GM23338 (cell line): ENCODE results near the gene CACNG1. TPM values are rescaled to one million over a fixed set of nuclear protein-coding genes. Genes with fewer than 3 reads are reported as not detected.

Experiments
- ATAC-seq: fragments of 200-7000 bp; cut with Tn5 transposase; 3 replicates; pipeline ENCODE4 v1.9.1; 2020
- DNase-seq: peaks from one replicate; pipeline ENCODE4 v3.0.0-alpha.2; 2015; ENCODE audit warnings: low spot score
- H2AFZ ChIP-seq: fragments of 200-600 bp; sonication (generic); 2 replicates; pipeline ENCODE4 v1.8.0; 2016; ENCODE audit warnings: antibody characterized with exemption, mild to moderate bottlenecking, moderate library complexity
- H3F3A ChIP-seq: fragments of 200-600 bp; sonication (generic); replicated peaks from 2 replicates; pipeline ENCODE4 v1.8.0; 2017; ENCODE audit warnings: antibody characterized with exemption, mixed run types, low read depth
- H3K27ac ChIP-seq: fragments of 200-600 bp; sonication (generic); 2 replicates; pipeline ENCODE4 v1.6.1; 2016; ENCODE audit warnings: low read depth
- H3K27me3 ChIP-seq: fragments of 200-600 bp; sonication (generic); 2 replicates; pipeline ENCODE4 v1.8.0; 2016; ENCODE audit warnings: mild to moderate bottlenecking, mixed run types, moderate library complexity; ENCODE audit not compliant: insufficient read depth
- H3K36me3 ChIP-seq: fragments of 200-600 bp; sonication (generic); 2 replicates; pipeline ENCODE4 v1.8.0; 2016; ENCODE audit warnings: mild to moderate bottlenecking; ENCODE audit not compliant: insufficient read depth
- H3K4me1 ChIP-seq: fragments of 200-600 bp; sonication (generic); 2 replicates; pipeline ENCODE4 v1.8.0; 2016; ENCODE audit warnings: mild to moderate bottlenecking, moderate library complexity; ENCODE audit not compliant: insufficient read depth
- H3K4me2 ChIP-seq: fragments of 200-600 bp; sonication (generic); 2 replicates; pipeline ENCODE4 v1.7.1; 2017; ENCODE audit warnings: mixed run types
- H3K4me3 ChIP-seq: fragments of 200-600 bp; sonication (generic); 2 replicates; pipeline ENCODE4 v1.6.1; 2016; ENCODE audit warnings: mixed run types
- H3K79me2 ChIP-seq: fragments of 200-600 bp; sonication (generic); replicated peaks from 2 replicates; pipeline ENCODE4 v1.8.0; 2017; ENCODE audit warnings: mild to moderate bottlenecking; ENCODE audit not compliant: insufficient read depth
- H3K9me2 ChIP-seq: fragments of 200-600 bp; sonication (generic); 2 replicates; pipeline ENCODE4 v1.8.0; 2017; ENCODE audit not compliant: insufficient read depth
- H4K20me1 ChIP-seq: fragments of 200-600 bp; sonication (generic); replicated peaks from 2 replicates; pipeline ENCODE4 v1.8.0; 2017; ENCODE audit warnings: mild to moderate bottlenecking; ENCODE audit not compliant: insufficient read depth
- H3K27ac Mint-ChIP-seq: 2 replicates; pipeline ENCODE4 v1.8.0; 2020; ENCODE audit warnings: inconsistent platforms, mild to moderate bottlenecking, moderate library complexity, mixed read lengths
- H3K27me3 Mint-ChIP-seq: 3 replicates; pipeline ENCODE4 v1.8.0; 2022; ENCODE audit warnings: low read depth, mild to moderate bottlenecking, moderate library complexity, mixed read lengths, inconsistent platforms; ENCODE audit not compliant: insufficient read depth, poor library complexity
- H3K36me3 Mint-ChIP-seq: 3 replicates; pipeline ENCODE4 v1.8.0; 2021; ENCODE audit warnings: low read depth, mild to moderate bottlenecking, inconsistent platforms, moderate library complexity, mixed read lengths
- H3K4me1 Mint-ChIP-seq: 3 replicates; pipeline ENCODE4 v1.8.0; 2020; ENCODE audit warnings: mild to moderate bottlenecking, inconsistent platforms, mixed read lengths
- H3K4me3 Mint-ChIP-seq: 3 replicates; pipeline ENCODE4 v1.8.0; 2021; ENCODE audit warnings: moderate library complexity, mild to moderate bottlenecking, inconsistent platforms, mixed read lengths
- H3K9me3 Mint-ChIP-seq: 3 replicates; pipeline ENCODE4 v1.8.0; 2020; ENCODE audit warnings: moderate library complexity, mild to moderate bottlenecking, inconsistent platforms, mixed read lengths
- polyA plus RNA-seq: library from polyadenylated mRNA; unstranded; fragments of >200 nt; fragmentation: Nextera tagmentation; extraction: Ambion mirVana; gene quantifications from 2 replicates; pipeline ENCODE4 v1.2.1, GENCODE V29; 2016
- total RNA-seq: library from RNA; depleted of rRNA; stranded (reverse); fragments of >200 nt; shearing (Covaris generic); gene quantifications from 2 replicates; pipeline ENCODE4 v1.2.3, GENCODE V29; 2014
- TF ChIP-seq, protein P1 (sequence below): IDR thresholded peaks from one replicate; pipeline ENCODE4 v1.6.1; 2018; ENCODE audit warnings: antibody characterized with exemption; ENCODE audit not compliant: unreplicated experiment
- TF ChIP-seq, protein P2 (sequence below): IDR thresholded peaks from 2 replicates; pipeline ENCODE4 v1.6.1; 2016; ENCODE audit warnings: antibody characterized with exemption
- TF ChIP-seq, protein P3 (sequence below): fragments of 250-450 bp; sonication (Bioruptor Pico); IDR thresholded peaks from 2 replicates; pipeline ENCODE4 v1.5.0; 2020; ENCODE audit warnings: mild to moderate bottlenecking, moderate library complexity

The CACNG1 gene
- total and polyA plus RNA-seq, 2 experiments from 2014 or later: not detected

DNA sequence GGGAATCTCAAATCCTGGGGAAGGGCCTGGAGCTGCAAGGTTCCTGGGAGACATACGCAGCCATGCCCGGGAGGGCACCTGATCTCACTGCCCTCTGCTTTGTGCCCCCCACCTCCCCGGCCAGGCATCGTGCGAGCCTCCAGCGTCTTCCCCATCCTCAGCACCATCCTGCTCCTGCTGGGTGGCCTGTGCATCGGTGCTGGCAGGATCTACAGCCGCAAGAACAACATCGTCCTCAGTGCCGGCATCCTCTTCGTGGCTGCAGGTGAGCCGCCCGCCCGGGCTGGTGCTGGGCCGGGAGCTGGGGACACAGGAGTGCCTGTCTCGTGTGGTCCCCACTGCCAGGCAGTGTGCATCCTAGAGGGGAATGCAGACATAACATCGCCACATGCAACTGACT lies 19.6 kb upstream of the CACNG1 start:
- Histone ChIP-seq H3K27me3 (no peaks in the 10 kb centered on the region), H3K4me3 (no peak overlapping the region), H3K4me2 (no peak overlapping the region), H3K36me3 (no peaks in the 10 kb centered on the region), H3F3A (no peaks in the 10 kb centered on the region), H3K27ac (no peak overlapping the region), H3K79me2 (no peaks in the 10 kb centered on the region), H2AFZ (no peak overlapping the region), H3K9me2 (no peaks in the 10 kb centered on the region), H4K20me1 (no peaks in the 10 kb centered on the region), H3K4me1 (no peaks in the 10 kb centered on the region)
- Mint-ChIP-seq H3K4me3 (no peak overlapping the region), H3K27ac (no peak overlapping the region), H3K4me1 (no peaks in the 10 kb centered on the region), H3K36me3 (no peaks in the 10 kb centered on the region), H3K9me3 (no peaks in the 10 kb centered on the region), H3K27me3 (peaks cover 2% of the 10 kb centered on the region)
- ATAC-seq (no peak), DNase-seq (no peak)
- TF ChIP-seq, protein P1, sequence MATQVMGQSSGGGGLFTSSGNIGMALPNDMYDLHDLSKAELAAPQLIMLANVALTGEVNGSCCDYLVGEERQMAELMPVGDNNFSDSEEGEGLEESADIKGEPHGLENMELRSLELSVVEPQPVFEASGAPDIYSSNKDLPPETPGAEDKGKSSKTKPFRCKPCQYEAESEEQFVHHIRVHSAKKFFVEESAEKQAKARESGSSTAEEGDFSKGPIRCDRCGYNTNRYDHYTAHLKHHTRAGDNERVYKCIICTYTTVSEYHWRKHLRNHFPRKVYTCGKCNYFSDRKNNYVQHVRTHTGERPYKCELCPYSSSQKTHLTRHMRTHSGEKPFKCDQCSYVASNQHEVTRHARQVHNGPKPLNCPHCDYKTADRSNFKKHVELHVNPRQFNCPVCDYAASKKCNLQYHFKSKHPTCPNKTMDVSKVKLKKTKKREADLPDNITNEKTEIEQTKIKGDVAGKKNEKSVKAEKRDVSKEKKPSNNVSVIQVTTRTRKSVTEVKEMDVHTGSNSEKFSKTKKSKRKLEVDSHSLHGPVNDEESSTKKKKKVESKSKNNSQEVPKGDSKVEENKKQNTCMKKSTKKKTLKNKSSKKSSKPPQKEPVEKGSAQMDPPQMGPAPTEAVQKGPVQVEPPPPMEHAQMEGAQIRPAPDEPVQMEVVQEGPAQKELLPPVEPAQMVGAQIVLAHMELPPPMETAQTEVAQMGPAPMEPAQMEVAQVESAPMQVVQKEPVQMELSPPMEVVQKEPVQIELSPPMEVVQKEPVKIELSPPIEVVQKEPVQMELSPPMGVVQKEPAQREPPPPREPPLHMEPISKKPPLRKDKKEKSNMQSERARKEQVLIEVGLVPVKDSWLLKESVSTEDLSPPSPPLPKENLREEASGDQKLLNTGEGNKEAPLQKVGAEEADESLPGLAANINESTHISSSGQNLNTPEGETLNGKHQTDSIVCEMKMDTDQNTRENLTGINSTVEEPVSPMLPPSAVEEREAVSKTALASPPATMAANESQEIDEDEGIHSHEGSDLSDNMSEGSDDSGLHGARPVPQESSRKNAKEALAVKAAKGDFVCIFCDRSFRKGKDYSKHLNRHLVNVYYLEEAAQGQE: no peak
- TF ChIP-seq, protein P2, sequence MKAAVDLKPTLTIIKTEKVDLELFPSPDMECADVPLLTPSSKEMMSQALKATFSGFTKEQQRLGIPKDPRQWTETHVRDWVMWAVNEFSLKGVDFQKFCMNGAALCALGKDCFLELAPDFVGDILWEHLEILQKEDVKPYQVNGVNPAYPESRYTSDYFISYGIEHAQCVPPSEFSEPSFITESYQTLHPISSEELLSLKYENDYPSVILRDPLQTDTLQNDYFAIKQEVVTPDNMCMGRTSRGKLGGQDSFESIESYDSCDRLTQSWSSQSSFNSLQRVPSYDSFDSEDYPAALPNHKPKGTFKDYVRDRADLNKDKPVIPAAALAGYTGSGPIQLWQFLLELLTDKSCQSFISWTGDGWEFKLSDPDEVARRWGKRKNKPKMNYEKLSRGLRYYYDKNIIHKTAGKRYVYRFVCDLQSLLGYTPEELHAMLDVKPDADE: no peak
- TF ChIP-seq, protein P3, sequence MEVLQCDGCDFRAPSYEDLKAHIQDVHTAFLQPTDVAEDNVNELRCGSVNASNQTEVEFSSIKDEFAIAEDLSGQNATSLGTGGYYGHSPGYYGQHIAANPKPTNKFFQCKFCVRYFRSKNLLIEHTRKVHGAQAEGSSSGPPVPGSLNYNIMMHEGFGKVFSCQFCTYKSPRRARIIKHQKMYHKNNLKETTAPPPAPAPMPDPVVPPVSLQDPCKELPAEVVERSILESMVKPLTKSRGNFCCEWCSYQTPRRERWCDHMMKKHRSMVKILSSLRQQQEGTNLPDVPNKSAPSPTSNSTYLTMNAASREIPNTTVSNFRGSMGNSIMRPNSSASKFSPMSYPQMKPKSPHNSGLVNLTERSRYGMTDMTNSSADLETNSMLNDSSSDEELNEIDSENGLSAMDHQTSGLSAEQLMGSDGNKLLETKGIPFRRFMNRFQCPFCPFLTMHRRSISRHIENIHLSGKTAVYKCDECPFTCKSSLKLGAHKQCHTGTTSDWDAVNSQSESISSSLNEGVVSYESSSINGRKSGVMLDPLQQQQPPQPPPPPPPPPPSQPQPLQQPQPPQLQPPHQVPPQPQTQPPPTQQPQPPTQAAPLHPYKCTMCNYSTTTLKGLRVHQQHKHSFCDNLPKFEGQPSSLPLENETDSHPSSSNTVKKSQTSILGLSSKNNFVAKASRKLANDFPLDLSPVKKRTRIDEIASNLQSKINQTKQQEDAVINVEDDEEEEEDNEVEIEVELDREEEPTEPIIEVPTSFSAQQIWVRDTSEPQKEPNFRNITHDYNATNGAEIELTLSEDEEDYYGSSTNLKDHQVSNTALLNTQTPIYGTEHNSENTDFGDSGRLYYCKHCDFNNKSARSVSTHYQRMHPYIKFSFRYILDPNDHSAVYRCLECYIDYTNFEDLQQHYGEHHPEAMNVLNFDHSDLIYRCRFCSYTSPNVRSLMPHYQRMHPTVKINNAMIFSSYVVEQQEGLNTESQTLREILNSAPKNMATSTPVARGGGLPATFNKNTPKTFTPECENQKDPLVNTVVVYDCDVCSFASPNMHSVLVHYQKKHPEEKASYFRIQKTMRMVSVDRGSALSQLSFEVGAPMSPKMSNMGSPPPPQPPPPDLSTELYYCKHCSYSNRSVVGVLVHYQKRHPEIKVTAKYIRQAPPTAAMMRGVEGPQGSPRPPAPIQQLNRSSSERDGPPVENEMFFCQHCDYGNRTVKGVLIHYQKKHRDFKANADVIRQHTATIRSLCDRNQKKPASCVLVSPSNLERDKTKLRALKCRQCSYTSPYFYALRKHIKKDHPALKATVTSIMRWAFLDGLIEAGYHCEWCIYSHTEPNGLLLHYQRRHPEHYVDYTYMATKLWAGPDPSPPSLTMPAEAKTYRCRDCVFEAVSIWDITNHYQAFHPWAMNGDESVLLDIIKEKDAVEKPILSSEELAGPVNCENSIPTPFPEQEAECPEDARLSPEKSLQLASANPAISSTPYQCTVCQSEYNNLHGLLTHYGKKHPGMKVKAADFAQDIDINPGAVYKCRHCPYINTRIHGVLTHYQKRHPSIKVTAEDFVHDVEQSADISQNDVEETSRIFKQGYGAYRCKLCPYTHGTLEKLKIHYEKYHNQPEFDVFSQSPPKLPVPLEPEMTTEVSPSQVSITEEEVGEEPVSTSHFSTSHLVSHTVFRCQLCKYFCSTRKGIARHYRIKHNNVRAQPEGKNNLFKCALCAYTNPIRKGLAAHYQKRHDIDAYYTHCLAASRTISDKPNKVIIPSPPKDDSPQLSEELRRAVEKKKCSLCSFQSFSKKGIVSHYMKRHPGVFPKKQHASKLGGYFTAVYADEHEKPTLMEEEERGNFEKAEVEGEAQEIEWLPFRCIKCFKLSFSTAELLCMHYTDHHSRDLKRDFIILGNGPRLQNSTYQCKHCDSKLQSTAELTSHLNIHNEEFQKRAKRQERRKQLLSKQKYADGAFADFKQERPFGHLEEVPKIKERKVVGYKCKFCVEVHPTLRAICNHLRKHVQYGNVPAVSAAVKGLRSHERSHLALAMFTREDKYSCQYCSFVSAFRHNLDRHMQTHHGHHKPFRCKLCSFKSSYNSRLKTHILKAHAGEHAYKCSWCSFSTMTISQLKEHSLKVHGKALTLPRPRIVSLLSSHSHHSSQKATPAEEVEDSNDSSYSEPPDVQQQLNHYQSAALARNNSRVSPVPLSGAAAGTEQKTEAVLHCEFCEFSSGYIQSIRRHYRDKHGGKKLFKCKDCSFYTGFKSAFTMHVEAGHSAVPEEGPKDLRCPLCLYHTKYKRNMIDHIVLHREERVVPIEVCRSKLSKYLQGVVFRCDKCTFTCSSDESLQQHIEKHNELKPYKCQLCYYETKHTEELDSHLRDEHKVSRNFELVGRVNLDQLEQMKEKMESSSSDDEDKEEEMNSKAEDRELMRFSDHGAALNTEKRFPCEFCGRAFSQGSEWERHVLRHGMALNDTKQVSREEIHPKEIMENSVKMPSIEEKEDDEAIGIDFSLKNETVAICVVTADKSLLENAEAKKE: no peak
